GM21447 (cell line): Measurements from ENCODE around the gene THSD7A.

Source experiments
- ATAC-seq: cut with Tn5 transposase; IDR thresholded peaks from one replicate; pipeline ENCODE4 v1.9.1; 2021; ENCODE audit not compliant: unreplicated experiment

The THSD7A gene

DNA sequence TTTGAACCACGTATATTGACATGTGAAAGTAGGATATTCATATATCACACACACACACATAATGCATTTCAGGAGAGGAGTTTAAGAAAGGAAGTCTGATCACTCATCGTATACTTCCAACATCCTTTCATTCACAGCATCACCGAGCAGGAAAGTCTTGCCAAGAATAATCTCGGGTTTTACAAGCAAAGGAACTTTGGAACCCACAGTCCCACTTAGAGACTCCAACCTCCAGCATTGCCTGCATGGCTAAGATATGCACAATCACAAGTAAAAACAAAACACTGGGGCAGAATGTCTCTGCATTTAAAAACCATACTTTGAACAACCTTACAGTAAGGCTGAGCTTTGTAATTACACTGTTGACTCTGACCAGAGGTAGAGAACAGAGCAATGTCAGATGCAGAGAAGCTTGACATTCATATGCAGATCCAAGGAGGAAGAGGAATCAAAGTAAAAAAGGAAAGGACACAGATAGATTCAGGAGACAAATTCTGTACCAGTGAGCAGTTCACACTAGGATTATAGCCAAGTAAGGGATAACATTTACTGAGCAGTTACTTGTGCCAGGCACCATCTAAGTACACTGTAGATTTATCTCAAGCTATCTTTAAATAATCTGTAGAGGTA lies 14.8 kb downstream of the THSD7A start:
- no peak for ATAC-seq

DNA sequence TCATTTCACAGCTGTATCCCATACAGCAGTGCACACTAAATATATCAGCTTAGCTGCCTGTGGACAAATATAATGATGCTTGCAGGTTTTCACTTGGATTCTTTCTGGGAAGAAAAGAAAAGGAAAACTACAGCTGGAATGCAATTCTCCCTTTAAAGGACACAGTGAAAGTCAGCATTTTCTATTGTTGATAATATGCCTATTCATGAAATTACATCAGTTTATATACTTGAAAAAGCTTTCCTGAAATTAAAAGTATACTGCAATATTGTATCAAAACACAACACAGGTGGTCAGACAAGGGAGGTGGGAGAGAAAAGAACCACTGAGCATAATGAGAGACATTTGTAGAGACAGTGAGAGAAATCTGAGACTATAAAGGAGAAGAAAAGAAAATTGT lies 20.3 kb downstream of the THSD7A start:
- ATAC-seq = no peak

DNA sequence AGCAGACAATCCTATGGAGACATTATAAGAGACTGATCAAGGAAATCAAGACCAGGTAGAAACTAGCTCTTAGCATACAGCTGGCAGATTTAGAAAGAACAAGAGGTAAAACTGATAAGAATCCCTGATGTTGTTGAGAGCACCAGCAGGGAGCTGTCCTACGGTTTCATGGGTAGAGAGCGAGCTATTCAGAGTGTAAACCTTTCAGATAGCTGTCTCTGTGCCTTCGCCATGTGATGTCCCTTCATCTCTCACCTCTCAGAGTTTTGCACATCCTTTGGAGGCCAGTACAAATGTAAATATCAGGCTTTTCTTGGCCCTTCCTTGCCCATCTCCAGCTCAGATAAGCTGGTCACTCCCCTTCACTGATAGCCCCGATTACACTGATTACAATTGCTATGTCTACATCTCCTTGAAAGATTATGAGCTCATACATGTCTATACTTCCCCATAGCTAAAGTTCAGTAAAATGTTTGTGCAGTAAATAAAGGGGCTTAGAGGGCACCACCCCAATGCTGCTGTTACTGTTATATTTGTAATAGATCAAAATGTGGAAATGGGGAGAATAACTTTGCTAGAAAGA lies 21.9 kb downstream of the THSD7A start:
- ATAC-seq = no peak

DNA sequence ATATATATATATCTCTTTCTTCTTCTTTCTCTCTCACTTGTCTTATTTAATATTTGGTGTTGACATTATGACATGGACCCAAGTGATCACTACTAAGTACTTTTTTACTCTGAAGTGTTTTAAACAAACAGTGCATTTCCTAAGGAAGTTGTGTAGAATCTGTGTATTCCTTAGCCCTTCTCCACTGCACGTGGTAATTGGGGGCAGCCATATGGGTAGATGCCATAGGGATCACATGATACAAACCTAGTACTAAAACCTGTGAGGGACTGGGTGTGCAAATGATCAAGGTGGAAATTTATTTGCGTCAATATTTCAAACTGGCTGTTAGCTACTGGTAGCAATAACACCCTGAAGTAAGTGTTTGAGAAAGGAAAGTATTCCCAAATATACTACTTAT lies 25.0 kb downstream of the THSD7A start:
- ATAC-seq = no peak

DNA sequence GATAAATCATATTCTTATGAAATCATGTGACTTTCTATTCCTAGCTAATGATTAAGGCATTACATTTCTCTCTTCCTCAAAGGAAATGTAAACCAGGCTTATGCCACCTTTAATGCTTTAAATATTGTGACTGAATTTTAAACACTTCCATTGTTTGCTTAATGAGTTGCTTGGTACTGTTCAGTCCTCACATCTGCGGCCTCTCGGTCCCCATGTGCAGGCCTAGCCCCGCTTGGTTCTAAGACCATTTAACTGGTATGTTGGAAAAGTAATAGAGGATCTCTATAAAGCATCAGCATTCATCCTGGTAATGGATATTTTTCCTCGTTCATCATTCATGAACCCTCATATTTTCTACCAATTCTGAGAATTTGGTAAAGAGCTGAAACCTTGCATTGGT lies 27.4 kb downstream of the THSD7A start:
- ATAC-seq = no peak

DNA sequence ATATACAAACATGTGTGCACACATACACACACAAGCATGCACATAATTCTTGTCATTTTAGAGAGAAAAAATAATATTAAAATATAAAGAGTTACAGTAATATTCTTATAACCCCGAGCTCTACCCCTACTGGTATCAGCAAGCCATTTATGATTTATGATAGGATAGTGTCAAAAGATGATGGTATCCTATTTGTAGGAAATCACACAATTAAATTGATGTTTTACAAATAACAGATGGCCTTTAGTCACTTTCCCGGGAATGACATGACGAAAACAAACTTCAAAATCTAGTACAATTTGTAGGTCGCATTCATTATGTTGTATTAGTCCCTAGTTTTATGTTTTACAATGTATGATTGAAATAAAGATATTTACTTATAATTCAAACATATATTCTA lies 36.8 kb downstream of the THSD7A start:
- no peak for ATAC-seq

DNA sequence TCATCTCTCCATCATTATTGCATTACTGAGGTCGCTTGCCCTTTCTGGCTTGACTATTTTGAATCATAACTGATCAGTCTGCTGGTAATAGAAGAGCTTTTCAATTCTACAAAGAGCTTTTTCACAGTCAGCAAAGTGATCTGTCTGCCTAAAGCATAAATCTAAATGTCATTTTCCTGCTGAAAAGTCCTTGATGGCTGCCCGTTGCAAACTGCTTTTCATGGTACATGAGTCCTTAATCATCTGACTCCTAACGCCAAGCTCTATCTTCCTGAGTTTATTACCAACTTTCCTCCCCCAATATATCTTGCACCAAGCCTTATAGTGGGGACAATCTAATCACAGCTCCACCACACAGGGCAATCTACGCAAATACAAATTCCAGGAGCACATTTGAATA lies 39.8 kb downstream of the THSD7A start:
- no peak for ATAC-seq

DNA sequence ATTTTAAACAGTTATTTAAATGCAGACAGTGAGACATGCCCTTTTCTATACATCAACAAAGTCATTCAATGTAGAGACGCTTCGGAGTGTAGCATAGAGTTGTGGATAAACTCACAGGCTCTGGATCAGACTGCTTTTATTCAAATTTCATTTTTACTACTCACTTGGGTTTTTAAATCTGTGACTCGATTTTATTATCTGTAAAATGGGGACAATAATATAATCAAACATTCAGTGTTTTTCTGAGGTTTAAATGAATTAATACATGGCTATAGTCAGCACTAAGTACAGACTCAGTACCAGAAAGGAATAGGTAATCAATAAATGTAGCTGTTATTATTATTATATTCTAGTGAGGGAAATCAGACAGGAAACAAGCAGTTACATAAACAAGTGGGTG lies 43.4 kb downstream of the THSD7A start:
- no peak for ATAC-seq

DNA sequence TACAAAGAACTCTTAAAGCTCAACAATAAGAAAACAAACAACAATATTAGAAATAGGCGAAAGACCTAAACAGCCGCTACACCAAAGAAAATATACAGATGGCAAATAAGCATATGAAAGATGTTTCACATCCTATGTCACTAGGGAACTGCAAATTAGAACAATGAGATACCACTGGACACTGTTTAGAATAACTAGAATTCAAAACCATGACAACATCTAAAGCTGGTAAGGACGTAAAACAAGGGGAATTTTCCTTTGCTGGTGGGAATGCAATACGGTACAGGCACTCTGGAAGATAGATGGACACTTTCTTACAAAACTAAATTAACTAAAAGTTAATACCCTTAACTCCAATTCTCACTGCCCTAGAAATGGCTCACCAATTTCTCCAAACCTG lies 44.5 kb downstream of the THSD7A start:
- ATAC-seq = no peak

DNA sequence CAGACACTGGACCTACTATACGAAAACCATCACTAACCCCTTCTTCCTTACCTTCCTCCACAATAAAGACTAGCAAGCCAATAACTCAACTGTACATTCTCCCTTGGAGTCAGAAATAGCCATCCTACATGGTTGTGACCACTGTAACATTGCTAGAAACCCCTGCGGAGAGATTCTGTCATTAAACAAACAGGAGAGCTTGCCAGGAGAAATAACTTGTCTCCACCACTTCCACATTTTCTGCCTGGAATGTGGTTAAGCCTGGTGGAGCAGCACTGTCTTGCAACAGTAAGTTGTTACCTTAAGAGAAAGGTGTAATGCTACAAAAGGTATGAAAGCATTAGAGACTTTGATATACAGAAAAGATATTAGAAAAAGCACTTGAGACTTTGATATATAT lies 45.8 kb downstream of the THSD7A start:
- no peak for ATAC-seq

DNA sequence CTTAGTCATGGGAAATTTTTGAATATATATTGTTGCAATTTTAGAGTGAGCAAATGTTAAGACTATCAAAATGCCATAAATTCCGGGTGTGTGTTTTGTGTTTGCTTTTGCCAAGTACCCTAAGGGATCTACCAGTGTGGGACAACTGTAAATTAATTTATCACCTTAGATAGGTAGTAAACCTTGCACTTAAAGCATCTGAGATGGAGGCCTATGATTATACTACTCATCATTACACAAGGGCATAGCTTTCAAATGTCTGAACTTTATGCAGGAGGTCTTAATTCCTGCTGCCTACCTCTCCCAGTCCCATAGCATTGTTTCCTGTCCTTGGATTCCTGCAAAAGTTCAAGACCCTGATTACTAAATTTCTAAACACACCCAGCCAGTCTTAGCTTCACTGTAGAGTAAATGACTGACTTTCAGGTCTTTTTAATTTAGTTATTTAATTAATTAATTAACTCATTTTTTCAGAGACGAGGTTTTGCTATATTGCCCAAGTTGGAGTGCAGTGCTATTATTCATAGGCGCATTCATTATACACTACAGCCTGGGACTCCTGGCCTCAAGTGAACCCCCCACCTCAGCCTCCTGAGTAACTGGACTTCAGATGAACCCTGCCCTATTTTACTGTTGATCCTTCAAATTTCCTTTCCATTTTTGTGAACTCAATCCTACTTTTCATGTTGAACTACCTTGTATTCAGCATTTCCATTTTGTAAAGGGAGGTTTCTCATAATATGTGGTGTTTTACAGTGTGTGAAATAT lies 47.0 kb downstream of the THSD7A start:
- ATAC-seq = no peak

DNA sequence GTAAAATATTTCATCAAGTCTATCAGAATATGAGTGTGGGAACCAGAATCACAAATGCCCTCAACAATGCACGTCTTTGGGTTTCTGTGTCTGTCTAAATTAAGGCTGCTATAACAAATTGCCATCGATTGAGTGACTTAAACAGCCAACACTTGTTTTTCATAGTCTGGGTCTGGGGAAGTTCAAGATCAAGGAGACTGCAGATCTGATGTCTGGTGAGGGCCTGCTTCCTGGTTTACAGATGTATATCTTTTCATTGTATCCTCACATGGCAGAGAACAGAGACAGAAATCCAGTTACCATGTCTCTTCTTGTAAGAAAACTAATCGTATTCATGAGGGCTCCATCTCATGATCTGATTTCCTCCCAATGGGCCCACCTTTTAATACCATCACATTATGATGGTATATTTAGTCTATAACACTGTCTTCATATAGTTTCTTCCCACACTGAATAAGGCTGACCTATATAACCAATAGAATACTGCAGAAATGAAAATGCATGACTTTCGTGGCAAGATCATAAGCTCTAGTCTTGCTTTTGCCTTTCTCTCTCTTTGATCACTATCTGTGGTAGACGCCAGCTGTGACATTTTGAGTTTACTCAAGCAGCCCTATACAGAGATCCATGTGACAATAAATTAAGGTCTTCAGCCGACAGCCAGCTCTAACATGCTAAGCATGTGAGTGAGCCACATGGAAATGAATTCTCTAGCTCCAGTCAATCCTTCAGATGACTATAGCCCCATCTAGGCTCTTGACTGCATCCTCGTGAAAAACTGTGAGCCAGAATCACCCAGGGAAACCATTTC lies 51.9 kb downstream of the THSD7A start:
- ATAC-seq = no peak

DNA sequence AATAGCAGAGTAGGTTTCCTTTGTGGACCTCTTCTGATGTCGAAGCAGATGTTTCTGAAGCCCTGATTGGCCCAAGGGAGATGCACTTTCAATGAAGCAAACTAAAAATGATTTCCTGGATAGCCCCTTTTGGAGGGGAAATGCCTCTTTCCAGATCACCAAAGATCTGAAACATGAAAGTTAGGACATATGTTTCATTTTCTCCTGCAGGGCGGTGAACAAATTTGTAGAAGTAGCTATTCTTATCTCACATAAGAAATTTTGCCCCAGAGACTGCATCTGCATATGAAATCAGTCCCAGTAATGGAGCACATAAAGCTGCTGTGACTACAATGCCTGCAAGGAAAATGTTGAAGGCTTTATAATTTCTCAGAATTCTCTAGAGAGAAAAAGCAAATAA lies 56.0 kb downstream of the THSD7A start:
- ATAC-seq = no peak

DNA sequence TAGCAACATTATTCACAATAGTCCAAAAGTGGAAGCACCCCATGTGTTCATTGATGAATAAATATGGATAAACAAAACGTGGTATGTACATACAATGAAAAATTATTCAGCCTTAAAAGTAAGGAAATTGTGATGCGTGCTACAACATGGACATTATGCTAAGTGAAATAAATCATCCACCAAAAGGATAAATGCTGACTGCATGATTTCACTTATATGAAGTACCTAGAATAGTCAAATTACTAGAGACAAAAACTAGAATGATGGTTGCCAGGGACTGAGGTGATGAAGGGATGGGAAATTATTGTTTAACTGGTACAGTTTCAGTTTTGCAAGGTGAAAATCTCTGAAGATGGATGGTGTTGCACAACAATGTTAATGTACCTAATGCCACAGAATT lies 56.6 kb downstream of the THSD7A start:
- no peak for ATAC-seq

DNA sequence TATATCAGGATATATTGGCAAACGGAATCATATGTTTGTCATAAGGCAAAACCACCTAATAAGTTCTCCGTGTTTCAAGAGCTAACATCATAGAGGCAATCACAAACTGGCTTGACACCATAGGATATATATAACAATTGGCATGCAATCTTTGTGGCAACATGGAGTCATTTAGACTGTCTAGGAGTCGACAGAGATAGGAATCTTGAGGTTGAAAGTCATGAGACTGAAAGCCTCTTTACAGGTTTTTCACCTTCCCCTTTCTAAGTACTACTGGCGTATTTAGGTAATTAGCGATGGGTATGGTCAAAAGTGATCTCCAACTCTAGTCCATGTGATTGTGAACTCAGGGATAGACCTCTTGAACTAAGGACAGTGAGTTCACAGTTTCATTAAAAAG lies 63.7 kb downstream of the THSD7A start:
- no peak for ATAC-seq

DNA sequence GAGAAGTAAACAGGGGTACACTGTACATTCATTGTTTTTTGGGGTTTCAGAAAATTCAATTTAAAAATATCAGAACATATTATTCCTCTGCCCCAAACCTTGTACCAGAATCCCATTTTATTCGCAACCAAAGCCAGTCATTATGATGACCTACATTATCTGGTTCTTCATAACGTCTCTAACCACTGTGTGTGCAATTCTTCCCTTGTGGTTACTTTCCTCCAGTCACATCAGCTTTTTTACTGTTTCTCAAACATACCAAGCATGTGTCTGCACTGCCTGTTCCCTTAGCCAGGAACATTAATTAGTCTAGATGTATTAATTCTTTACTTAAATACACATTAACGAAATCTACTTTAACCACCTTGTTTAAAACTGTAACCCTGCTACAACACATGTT lies 64.8 kb downstream of the THSD7A start:
- no peak for ATAC-seq

DNA sequence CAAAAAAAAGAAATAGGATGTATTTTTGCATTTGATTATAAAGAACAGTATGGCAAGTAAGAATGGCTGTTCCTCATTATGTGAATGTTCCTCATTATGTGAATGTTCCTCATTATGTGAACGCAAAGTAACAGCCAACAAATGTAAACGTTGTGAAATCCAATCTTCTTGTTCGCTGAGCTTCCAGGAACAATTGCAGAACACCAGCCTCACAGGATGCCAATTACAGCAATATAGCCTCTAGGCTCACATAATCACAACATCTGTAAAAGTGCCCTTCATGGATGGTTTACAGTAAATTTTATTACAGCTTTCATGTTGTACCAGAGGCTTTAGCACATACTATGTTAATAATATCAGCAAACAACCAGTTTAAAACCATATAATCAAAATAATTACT lies 71.6 kb downstream of the THSD7A start:
- no peak for ATAC-seq

DNA sequence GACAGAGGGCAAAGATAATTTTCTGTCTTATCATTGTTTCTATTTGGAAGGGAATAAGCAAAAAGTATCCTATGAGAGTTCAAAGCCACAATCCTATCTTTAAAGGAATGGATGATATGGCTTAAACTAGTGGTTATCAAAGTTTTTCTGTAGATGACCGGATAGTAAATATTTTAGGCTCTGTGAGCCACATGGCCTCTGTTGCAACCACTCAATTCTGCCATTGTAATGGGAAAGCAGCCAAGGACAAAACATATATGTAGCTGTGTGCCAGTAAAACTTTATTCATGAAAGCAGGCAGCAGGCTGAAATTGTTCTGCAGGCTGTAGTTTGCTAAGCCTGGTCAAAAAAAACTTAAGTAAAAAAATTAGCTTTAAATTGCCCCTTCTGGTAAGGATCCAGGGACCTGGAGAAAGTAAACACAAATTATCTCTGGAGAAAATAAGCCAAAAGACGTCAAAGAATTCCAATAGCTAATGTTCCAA lies 73.3 kb downstream of the THSD7A start:
- no peak for ATAC-seq

DNA sequence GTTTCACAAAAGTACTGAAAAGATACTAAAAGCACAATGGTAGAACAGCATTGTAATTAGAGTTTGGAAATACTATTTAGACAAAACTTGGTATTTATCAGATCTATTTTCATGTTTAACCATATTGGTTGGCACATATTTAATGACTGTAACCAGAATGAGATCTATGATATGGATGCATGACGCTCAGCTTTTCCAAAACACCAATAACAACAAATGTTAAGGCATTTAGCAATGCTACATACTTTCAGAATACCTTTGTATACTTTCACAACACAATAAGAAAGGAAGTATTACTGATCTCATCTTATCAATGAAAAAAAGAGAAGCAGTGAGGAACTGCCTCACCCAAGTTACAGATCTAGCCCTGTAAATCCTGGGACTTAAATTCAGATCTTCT lies 74.8 kb downstream of the THSD7A start:
- no peak for ATAC-seq

DNA sequence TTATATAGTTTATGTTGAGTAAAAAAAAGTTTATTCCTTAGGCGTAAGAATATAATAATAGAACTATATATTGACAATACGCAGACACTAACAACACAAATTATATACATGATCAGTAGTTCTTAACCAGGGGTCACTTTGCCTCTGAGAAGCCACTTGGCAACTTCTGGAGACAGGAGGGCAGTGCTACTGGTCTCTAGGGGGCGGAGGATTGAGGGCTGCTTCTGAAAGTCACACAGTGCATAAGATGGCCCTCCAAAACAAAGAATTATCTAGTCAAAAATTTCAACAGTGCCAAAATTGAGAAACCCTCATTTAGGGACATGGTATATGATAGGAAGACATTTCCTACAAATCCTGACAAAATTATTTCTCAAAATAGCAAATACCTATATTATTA lies 77.1 kb downstream of the THSD7A start:
- ATAC-seq = no peak

DNA sequence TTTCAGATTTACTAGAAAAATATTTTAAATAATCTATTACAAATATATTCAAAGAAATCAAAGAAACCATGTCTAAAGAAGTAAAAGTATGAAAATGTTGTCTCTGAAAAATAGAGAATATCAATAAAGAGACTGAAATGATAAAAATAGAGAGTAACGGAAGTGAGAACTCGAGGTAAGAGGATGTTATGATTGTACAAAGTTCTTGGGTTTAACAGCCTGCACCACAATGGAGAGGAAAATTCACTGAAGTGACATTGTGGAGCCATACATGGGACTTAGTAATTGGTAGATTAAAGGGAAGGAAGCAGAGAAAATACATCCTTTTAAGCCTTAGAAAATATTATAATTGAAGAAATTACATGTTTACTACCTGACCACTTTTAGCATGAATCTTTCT lies 77.9 kb downstream of the THSD7A start:
- ATAC-seq = no peak

DNA sequence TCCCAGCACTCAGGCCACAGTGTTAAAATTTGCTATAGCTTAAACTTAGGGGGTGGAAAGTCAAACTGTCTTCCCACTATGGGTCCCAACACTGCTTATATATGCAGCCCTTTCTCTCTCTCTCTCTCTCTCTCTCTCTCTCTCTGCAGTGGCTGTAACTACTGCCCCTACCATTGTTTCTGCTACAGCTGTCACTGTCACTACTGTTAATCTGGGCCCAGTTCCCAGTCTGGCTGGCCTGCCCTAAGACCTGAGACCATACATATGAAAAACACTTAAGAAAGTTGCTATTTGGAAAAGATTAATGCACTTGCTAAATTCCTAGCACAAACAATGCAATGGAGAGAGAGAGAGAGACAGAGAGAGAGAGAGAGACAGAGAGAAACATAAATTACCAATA lies 78.6 kb downstream of the THSD7A start:
- no peak for ATAC-seq
